B cell (primary cell): ENCODE measurements around the gene NUB1. TPM values are rescaled to one million over a fixed set of nuclear protein-coding genes. Genes with fewer than 3 reads are reported as not detected.

Experiments
- ATAC-seq: fragments of 200-7000 bp; cut with Tn5 transposase; one replicate; pipeline ENCODE4 v1.10.0; 2021; ENCODE audit warnings: low read depth, mild to moderate bottlenecking, moderate number of reproducible peaks, moderate library complexity
- CTCF ChIA-PET: fragments of 350-600 bp; sonication (Branson Sonifier 250); formaldehyde crosslinking; loops from one replicate; lab custom pipeline; 2021; ENCODE audit warnings: antibody characterized with exemption, inconsistent platforms; lab: Charles Lee
- POLR2A ChIA-PET: fragments of 350-600 bp; sonication (Branson Sonifier 250); formaldehyde crosslinking; loops from one replicate; lab custom pipeline; 2021; ENCODE audit warnings: antibody characterized with exemption; lab: Charles Lee
- DNase-seq: peaks from one replicate; pipeline ENCODE4 v3.0.0; 2013
- H2AFZ ChIP-seq: 2 replicates; pipeline ENCODE4 v1.6.1; 2012; ENCODE audit warnings: mild to moderate bottlenecking, low read depth, low read length; ENCODE audit not compliant: insufficient read depth, poor library complexity, severe bottlenecking
- H3K27ac ChIP-seq, 2 donors: 1 replicate in 1 of 2; 2 replicates in 1 of 2; pipeline ENCODE4 v1.5.1; 2012 to 2013; ENCODE audit warnings: low read length in 2 of 2, mild to moderate bottlenecking in 2 of 2, moderate library complexity in 1 of 2
- H3K27me3 ChIP-seq, 4 experiments: fragments of 200-600 bp in 1 of 4; sonication (generic) in 1 of 4; replicated peaks in 1 of 4; 1 replicate in 2 of 4; 2 replicates in 2 of 4; pipeline versions ENCODE4 v1.6.1 to v1.7.0; 2013 to 2016; ENCODE audit warnings: low read length in 3 of 4, mild to moderate bottlenecking in 2 of 4, mixed read lengths in 1 of 4, moderate library complexity in 1 of 4; ENCODE audit not compliant: insufficient read depth in 4 of 4, control insufficient read depth in 3 of 4; ENCODE audit errors: control extremely low read depth in 1 of 4
- H3K36me3 ChIP-seq, 2 experiments: replicated peaks in 1 of 2; 1 replicate in 1 of 2; 2 replicates in 1 of 2; pipeline versions ENCODE4 v1.6.1 to v1.7.1; 2013; ENCODE audit warnings: low read length in 1 of 2; ENCODE audit not compliant: insufficient read depth in 2 of 2, control insufficient read depth in 1 of 2; ENCODE audit errors: control extremely low read depth in 1 of 2, extremely low read depth in 1 of 2
- H3K4me1 ChIP-seq, 2 donors: fragments of 200-600 bp in 1 of 2; sonication (generic) in 1 of 2; 1 replicate in 1 of 2; 2 replicates in 1 of 2; pipeline versions ENCODE4 v1.5.1 to v1.6.1; 2013 to 2017; ENCODE audit warnings: low read length in 2 of 2; ENCODE audit not compliant: control insufficient read depth in 2 of 2, insufficient read depth in 2 of 2
- H3K4me2 ChIP-seq: replicated peaks from 2 replicates; pipeline ENCODE3; 2012; ENCODE audit warnings: mild to moderate bottlenecking, low read depth, low read length; ENCODE audit not compliant: poor library complexity, severe bottlenecking
- H3K4me3 ChIP-seq, 5 experiments: fragments of 200-600 bp in 1 of 5; sonication (generic) in 1 of 5; 1 replicate in 3 of 5; 2 replicates in 2 of 5; pipeline versions ENCODE4 v1.5.1 to v1.7.0; 2011 to 2016; ENCODE audit warnings: low read length in 4 of 5, mild to moderate bottlenecking in 4 of 5, low read depth in 2 of 5, control low read depth in 1 of 5, moderate library complexity in 1 of 5; ENCODE audit not compliant: insufficient read depth in 1 of 5; ENCODE audit errors: control extremely low read depth in 1 of 5, extremely low read depth in 1 of 5
- H3K79me2 ChIP-seq: fragments of 200-600 bp; sonication (generic); one replicate; pipeline ENCODE4 v1.6.0; 2016; ENCODE audit warnings: low read length; ENCODE audit not compliant: control insufficient read depth, insufficient read depth
- H3K9ac ChIP-seq: fragments of 200-600 bp; sonication (generic); 2 replicates; pipeline ENCODE4 v1.6.1; 2017; ENCODE audit warnings: mild to moderate bottlenecking, low read length, moderate library complexity
- H3K9me3 ChIP-seq, 3 donors: one replicate each; pipeline versions ENCODE4 v1.6.1 to v1.7.1; 2013; ENCODE audit warnings: low read length in 2 of 3; ENCODE audit not compliant: control insufficient read depth in 2 of 3, insufficient read depth in 1 of 3; ENCODE audit errors: control extremely low read depth in 1 of 3
- H4K20me1 ChIP-seq: 2 replicates; pipeline ENCODE4 v1.6.0; 2012; ENCODE audit warnings: mild to moderate bottlenecking, low read length; ENCODE audit not compliant: insufficient read depth, control insufficient read depth, poor library complexity, severe bottlenecking
- H3K27ac Mint-ChIP-seq: one replicate; pipeline ENCODE4 v1.8.0; 2021; ENCODE audit warnings: mixed read lengths
- H3K27me3 Mint-ChIP-seq: one replicate; pipeline ENCODE4 v1.8.0; 2021; ENCODE audit warnings: mixed read lengths
- H3K4me1 Mint-ChIP-seq: one replicate; pipeline ENCODE4 v1.8.0; 2021; ENCODE audit warnings: mixed read lengths
- H3K4me3 Mint-ChIP-seq: one replicate; pipeline ENCODE4 v1.8.0; 2021; ENCODE audit warnings: mixed read lengths
- H3K9me3 Mint-ChIP-seq: one replicate; pipeline ENCODE4 v1.8.0; 2022; ENCODE audit warnings: mixed read lengths; ENCODE audit not compliant: insufficient read depth
- EZH2 ChIP-seq: IDR thresholded peaks from 2 replicates; pipeline ENCODE4 v1.6.1; 2012; ENCODE audit warnings: borderline replicate concordance, low read depth, mild to moderate bottlenecking, moderate library complexity, low read length; ENCODE audit not compliant: insufficient read depth, poor library complexity, severe bottlenecking
- WGBS: methylation state at CpG from one replicate; pipeline ENCODE4 v1.1.5; 2013; ENCODE audit warnings: missing lambda C conversion rate; ENCODE audit not compliant: insufficient coverage; 5-methylcytosine and 5-hydroxymethylcytosine counted together
- intact Hi-C: fragments of 100-400 bp; cut with micrococcal nuclease; formaldehyde crosslinking; loops from one replicate; pipeline ENCODE4 v1.10.0; 2022
- polyA minus RNA-seq: library from RNA; depleted of rRNA, polyadenylated mRNA; stranded (reverse); fragments of >200 nt; gene quantifications from 2 replicates; pipeline ENCODE4 v1.2.3, GENCODE V29; 2012
- polyA plus RNA-seq: library from polyadenylated mRNA; depleted of rRNA; stranded (reverse); fragments of >200 nt; gene quantifications from 2 replicates; pipeline ENCODE4 v1.2.3, GENCODE V29; 2012
- total RNA-seq, 2 donors: library from RNA; stranded (reverse); fragments of 120-200 nt in 1 of 2; gene quantifications; 1 replicate in 1 of 2; 2 replicates in 1 of 2; pipeline versions ENCODE4 v1.2.3 to v1.2.4, GENCODE V29; 2013 to 2022
- TF ChIP-seq, protein P1 (sequence below): fragments of 200-600 bp; IDR thresholded peaks from one replicate; pipeline ENCODE4 v1.8.0; 2022; ENCODE audit warnings: antibody characterized with exemption, mild to moderate bottlenecking

NUB1 gene, protein sequence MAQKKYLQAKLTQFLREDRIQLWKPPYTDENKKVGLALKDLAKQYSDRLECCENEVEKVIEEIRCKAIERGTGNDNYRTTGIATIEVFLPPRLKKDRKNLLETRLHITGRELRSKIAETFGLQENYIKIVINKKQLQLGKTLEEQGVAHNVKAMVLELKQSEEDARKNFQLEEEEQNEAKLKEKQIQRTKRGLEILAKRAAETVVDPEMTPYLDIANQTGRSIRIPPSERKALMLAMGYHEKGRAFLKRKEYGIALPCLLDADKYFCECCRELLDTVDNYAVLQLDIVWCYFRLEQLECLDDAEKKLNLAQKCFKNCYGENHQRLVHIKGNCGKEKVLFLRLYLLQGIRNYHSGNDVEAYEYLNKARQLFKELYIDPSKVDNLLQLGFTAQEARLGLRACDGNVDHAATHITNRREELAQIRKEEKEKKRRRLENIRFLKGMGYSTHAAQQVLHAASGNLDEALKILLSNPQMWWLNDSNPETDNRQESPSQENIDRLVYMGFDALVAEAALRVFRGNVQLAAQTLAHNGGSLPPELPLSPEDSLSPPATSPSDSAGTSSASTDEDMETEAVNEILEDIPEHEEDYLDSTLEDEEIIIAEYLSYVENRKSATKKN
- 95.4 and 104 TPM in 2 replicates for total RNA-seq
- 99.4 TPM for total RNA-seq (2013)
- polyA plus RNA-seq: 55.0 and 65.2 TPM in 2 replicates
- polyA minus RNA-seq: 53.9 and 59.9 TPM in 2 replicates

DNA sequence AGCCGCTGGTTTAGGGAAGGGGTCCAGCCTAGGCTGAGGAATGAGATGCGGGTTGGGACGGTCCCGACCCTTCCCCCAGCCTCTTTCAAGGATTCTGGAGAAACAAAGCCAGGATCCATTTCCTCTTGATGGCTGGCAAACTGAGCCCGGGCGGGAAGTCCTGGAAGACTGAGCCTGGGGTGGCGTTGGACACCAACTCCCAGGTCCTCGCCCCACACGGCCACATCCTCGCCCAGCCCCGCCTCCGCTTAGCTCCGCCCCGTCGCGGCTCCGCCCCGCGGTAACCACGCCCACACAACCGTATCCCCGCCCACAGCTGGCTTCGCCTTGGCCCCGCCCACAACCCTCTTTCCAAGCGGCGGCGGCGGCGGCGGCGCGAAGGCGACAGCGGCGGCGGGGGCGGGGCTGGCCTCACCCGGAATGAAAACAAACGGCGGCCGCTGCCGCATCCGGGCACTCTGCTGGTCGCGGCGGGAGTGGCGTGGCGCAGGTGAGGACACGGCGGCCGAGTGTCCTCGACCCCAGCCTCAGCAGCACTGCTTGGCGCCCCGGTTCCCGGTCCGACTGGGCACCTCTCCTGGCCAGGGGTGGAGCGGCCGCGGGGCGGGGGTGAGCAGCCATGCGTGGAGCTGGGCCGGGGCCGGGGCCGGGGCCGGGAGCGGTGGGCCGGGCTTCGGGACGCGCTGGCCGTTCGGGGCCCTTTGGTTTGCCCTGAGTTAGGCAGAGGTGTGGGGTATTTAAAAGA is at the start of gene NUB1:
NUB1 (plus strand) TSS at position 456 of the 745 bp plus-strand sequence. CDS start 3,538 bp downstream, outside the sequence.
- peaks cover 36% of the 10 kb centered on the region for H3K4me1 Mint-ChIP-seq
- Histone ChIP-seq H3K79me2 (peaks cover 37% of the 10 kb centered on the region), H3K9ac (peak within 1 kb of the TSS; percentile 69), H3K27ac (peak within 1 kb of the TSS; percentile 79 to 80), H3K36me3 (peaks cover 6 to 24% of the 10 kb centered on the region in 2 experiments), H2AFZ (peak within 1 kb of the TSS; percentile 53), H3K4me1 (peaks cover 29 to 36% of the 10 kb centered on the region in 2 donors), H3K27me3 (no peaks in the 10 kb centered on the region), H3K9me3 (peaks cover 0 to 17% (median 2%) of the 10 kb centered on the region in 3 donors), H3K4me2 (peak within 1 kb of the TSS; percentile 69), H3K4me3 (peak within 1 kb of the TSS; percentile 62 to 100 (median 84)), H4K20me1 (peaks cover 6% of the 10 kb centered on the region)
- DNase-seq (peak; percentile 93), ATAC-seq (peak; percentile 95)
- POLR2A ChIA-PET: interaction anchor here (0.9 to 1.2 kb wide), 4 partner anchors 8 to 291 kb away, joined by 3 to 5 read pairs (median 4); partner anchors contain the start of gene ABCF2
- intact Hi-C loops: loop anchor here (1.0 to 5.0 kb wide), 5 partner anchors 9 to 259 kb away; partner anchors contain the start of genes ABCF2, FASTK, SMARCD3 and TMUB1
- H3K4me3 Mint-ChIP-seq: peak within 1 kb of the TSS; percentile 88
- WGBS: 3% methylated on average over 67 of the region's 72 CpGs
- TF ChIP-seq, protein P1, sequence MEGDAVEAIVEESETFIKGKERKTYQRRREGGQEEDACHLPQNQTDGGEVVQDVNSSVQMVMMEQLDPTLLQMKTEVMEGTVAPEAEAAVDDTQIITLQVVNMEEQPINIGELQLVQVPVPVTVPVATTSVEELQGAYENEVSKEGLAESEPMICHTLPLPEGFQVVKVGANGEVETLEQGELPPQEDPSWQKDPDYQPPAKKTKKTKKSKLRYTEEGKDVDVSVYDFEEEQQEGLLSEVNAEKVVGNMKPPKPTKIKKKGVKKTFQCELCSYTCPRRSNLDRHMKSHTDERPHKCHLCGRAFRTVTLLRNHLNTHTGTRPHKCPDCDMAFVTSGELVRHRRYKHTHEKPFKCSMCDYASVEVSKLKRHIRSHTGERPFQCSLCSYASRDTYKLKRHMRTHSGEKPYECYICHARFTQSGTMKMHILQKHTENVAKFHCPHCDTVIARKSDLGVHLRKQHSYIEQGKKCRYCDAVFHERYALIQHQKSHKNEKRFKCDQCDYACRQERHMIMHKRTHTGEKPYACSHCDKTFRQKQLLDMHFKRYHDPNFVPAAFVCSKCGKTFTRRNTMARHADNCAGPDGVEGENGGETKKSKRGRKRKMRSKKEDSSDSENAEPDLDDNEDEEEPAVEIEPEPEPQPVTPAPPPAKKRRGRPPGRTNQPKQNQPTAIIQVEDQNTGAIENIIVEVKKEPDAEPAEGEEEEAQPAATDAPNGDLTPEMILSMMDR: no peak
- no peak for TF ChIP-seq EZH2
- peak within 1 kb of the TSS; percentile 95 for H3K27ac Mint-ChIP-seq
- H3K9me3 Mint-ChIP-seq: peaks cover 5% of the 10 kb centered on the region
- no peaks in the 10 kb centered on the region for H3K27me3 Mint-ChIP-seq
- CTCF ChIA-PET: interaction anchor here (1.1 to 4.9 kb wide), 8 partner anchors 9 to 178 kb away, joined by 3 to 55 read pairs (median 4); partner anchors contain the start of gene RHEB
